ENCODE data around the gene FHL3. TPM values are rescaled to one million over a fixed set of nuclear protein-coding genes. Genes with fewer than 3 reads are reported as not detected.
A peak's percentile ranks its signal among the peaks of the same experiment; 100 is the strongest.
"Not testable (repeated sequence)": the region's sequence is repeated elsewhere in the genome, so short reads cannot be mapped to it uniquely, and the experiment has no call there.

Gene FHL3
- total RNA-seq, 1 donor from 2014 or later: 14.2 TPM

DNA sequence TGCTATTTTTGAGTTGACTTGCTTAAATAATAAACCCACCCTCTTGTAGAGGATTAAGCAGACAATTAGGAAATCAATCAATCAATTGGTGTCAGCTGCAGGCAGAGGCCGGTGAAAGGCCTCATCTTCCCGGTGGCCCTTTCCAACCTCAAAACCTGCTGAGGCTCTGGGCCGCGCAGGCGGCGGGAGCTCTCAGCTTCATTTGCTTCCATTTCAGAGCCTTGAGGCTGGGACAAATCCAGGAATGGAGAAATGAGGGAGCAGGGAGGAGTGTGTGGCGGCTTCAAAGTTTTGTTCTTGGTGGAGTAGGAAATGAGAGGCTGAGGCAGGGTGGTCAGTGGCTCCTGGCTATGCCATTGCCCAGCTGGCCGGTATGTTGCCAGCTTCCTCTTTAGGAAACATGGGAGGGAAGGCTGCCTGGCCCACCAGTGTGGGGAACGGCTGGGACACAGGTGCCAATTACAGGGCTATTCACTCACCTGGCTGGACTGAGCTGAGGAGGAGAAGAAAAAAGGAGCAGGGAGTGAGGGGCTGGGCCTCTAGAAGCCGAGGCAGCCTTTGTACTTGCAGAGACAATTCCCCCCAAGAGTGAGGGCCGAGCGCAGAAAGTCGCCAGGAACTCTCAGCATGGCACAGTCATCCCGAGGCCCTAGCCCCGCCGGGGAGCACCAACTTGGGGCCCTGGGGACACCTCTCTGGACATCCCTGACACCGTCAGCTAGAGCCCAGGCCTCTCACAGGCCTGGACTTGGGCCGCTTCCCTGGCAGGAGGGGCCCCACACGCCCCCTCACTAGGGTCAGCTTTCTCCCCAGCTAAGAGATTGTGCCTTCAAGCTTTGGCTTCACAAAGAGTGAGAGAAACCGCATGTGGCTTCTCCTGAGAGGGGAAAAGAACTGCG is 36.9 kb upstream of the FHL3 start:
- no peak overlapping the region for H3K4me3 ChIP-seq (ENCODE audit: low read depth, low read length)
- DNase-seq (ENCODE audit: low read depth): no peak
- TF ChIP-seq, protein P1, sequence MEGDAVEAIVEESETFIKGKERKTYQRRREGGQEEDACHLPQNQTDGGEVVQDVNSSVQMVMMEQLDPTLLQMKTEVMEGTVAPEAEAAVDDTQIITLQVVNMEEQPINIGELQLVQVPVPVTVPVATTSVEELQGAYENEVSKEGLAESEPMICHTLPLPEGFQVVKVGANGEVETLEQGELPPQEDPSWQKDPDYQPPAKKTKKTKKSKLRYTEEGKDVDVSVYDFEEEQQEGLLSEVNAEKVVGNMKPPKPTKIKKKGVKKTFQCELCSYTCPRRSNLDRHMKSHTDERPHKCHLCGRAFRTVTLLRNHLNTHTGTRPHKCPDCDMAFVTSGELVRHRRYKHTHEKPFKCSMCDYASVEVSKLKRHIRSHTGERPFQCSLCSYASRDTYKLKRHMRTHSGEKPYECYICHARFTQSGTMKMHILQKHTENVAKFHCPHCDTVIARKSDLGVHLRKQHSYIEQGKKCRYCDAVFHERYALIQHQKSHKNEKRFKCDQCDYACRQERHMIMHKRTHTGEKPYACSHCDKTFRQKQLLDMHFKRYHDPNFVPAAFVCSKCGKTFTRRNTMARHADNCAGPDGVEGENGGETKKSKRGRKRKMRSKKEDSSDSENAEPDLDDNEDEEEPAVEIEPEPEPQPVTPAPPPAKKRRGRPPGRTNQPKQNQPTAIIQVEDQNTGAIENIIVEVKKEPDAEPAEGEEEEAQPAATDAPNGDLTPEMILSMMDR (conservative IDR thresholded peaks at IDR 0.05; ENCODE audit: low read depth, low read length): no peak

DNA sequence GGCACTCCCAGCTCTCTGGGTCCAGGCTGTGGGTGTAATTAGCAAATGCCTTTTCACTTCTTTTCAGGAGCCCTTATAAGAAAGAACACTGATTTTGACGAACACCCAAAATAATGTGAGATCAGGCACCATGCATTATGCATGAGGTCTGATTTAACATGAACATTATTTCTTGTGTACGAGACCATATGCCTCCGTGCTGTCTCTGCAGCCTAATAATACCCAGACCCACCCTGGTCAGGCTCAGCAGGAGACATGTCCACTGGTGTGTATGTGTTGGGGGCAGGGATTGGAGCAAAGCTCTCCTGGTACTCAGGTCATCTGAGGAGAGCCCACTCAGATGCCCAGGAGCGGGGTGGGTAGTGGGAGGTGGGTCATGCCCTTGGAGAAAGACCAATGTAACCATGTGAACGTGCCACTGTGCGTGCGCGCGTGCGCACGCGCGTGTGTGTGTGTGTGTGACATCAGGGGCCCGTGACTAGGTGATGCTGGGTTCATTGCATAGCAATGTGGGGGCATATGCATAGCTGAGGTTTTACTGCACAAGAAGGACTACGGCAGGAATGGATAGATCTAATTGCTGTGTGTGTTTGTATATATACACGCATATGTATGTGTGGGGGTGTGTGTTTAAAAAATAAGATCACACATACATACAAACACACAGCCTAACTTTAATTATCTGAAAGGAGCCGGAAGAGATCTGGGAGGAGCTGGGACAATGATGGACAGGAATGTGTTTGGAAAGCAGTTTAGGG is 34.2 kb upstream of the FHL3 start:
- DNase-seq (ENCODE audit: low read depth): no peak
- TF ChIP-seq, protein P1 (conservative IDR thresholded peaks at IDR 0.05; ENCODE audit: low read depth, low read length): no peak
- H3K4me3 ChIP-seq (ENCODE audit: low read depth, low read length): no peak overlapping the region

DNA sequence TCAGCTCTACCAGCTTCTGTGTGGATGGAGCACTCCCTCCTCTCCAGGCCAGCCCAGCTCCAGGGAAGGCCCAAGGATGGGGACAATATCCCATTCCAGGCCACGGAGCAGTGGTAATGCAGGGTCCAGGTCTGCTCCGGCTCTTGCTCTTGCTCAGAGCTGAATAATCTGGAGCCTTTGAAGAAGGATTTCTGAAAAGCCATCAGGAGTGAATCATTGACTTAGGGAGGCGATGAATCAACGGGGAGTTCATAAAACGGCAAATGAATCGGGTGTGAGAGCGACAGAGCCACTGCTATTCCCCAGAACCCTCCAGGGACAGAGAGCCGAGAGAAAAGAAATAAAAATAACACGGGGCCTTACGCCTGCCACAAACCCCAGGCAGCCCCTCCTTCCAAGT is 33.5 kb upstream of the FHL3 start:
- H3K4me3 ChIP-seq (ENCODE audit: low read depth, low read length): no peak overlapping the region
- TF ChIP-seq, protein P1 (conservative IDR thresholded peaks at IDR 0.05; ENCODE audit: low read depth, low read length): no peak
- DNase-seq (ENCODE audit: low read depth): peak; percentile 59

DNA sequence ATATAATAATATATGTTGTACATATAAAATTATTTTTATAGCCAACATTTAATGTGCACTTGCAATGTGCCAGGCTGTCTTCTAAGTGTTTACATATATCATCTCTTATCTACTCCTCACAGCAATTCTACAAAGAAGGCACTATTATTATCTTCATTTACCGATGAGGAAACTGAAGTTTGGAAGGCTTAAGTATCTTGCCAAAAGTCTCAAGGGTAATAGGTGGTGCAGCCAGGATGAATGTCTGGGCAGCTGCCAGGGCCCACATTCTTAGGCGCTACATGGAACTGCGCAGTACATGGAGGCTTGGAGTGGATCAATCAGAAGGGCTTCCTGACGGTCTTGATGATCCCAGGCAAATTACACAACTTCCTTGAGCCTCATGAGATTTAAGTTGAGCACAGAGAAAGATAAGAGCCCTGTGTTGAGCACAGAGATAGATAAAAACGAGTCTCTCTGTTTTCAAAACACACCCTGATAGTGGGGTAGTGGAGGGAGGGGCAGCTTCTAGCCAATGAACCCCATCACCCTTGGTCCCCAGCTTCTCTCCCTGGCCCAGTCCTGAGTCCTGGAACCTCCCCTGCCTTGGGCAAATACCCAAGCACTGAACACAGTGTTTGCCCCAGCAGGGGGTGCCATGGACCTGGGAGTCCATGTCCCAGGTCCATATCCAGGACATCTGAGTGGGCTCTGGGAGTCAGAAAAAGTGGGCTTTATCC is 32.1 kb upstream of the FHL3 start:
- TF ChIP-seq, protein P1 (conservative IDR thresholded peaks at IDR 0.05; ENCODE audit: low read depth, low read length): peak; percentile 37
- DNase-seq (ENCODE audit: low read depth): no peak
- no peak overlapping the region for H3K4me3 ChIP-seq (ENCODE audit: low read depth, low read length)

DNA sequence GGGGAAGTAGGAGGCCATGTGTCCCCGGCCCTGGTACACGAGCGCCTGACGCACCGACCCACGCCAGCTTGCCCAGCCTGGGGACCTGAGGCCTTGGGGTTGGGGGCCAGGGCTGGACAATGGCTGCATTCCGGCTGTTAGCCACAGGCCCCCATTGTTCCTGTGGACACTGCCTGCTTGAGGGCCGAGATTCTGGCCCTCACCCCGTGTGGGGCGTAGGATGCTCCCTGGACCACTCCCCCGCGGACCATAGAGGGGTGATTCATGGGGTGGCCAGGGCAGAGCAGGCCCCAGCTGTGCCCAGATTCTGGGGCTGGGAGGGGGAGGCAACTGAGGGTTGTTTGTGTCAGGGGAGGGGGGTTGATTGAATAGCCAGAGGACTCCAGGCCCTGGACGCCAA is 29.6 kb upstream of the FHL3 start:
- no peak for DNase-seq (ENCODE audit: low read depth)
- TF ChIP-seq, protein P1 (conservative IDR thresholded peaks at IDR 0.05; ENCODE audit: low read depth, low read length): no peak
- no peak overlapping the region for H3K4me3 ChIP-seq (ENCODE audit: low read depth, low read length)

DNA sequence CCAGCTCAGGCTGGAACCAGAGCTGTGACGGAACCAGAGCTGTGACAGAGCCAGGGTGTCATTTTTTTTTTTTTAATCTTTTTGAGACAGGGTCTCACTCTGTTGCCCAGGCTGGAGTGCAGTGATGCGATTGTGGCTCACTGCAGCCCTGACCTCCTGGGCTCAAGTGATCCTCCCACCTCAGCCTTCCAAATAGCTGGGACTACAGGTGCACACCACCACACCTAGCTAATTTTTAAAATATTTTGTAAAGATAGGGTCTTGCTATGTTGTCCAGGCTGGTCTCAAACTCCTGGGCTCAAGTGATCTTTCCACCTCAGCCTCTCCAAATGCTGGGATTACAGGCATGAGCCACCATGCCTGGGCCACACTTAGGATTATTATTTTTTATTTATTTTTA is 27.7 kb upstream of the FHL3 start:
- DNase-seq (ENCODE audit: low read depth); H3K4me3 ChIP-seq (ENCODE audit: low read depth, low read length): not testable (repeated sequence)

DNA sequence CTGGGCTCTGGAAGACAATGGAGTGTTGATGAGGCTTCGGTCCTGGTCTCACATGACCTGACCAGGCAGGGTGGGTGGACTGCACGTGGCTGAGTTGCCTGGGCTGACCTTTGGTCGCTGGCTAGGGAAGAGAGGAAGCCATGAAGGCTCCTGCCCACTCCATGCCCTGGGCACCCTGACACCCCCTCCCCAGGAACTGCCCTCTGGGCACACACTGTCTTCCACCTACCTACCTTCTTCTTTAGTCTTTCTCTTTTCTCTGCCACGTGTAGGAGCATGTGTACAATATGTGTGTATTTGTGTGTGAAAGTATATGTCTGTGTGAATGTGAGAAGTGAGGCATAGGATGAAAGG is 26.2 kb upstream of the FHL3 start:
- no peak for DNase-seq (ENCODE audit: low read depth)
- TF ChIP-seq, protein P1 (conservative IDR thresholded peaks at IDR 0.05; ENCODE audit: low read depth, low read length): no peak
- H3K4me3 ChIP-seq (ENCODE audit: low read depth, low read length): no peak overlapping the region
